Mesendoderm (in vitro differentiated cells): ENCODE results near the gene TMEM106C.

Experiments used
- DNase-seq: peaks from one replicate; pipeline ENCODE4 v3.0.0; 2013
- H2AK5ac ChIP-seq: 2 replicates; pipeline ENCODE4 v1.6.1; 2013; ENCODE audit warnings: low read length, inconsistent platforms
- H2BK120ac ChIP-seq: 2 replicates; pipeline ENCODE4 v1.6.1; 2013; ENCODE audit warnings: low read depth, mild to moderate bottlenecking, low read length, moderate library complexity, mixed read lengths
- H2BK15ac ChIP-seq: replicated peaks from 2 replicates; pipeline ENCODE4 v1.6.1; 2013; ENCODE audit warnings: low read depth, mild to moderate bottlenecking, moderate library complexity
- H2BK5ac ChIP-seq: 2 replicates; pipeline ENCODE4 v1.6.1; 2013; ENCODE audit warnings: low read length, inconsistent platforms
- H3K18ac ChIP-seq: 2 replicates; pipeline ENCODE4 v1.6.1; 2013; ENCODE audit warnings: mild to moderate bottlenecking, low read length, mixed read lengths
- H3K23ac ChIP-seq: one replicate; pipeline ENCODE4 v1.6.1; 2013; ENCODE audit warnings: low read length
- H3K27ac ChIP-seq: 2 replicates; pipeline ENCODE4 v1.5.1; 2013; ENCODE audit warnings: low read depth, mild to moderate bottlenecking, inconsistent platforms, low read length, moderate library complexity
- H3K27me3 ChIP-seq: 2 replicates; pipeline ENCODE4 v1.6.1; 2013; ENCODE audit warnings: low read length, control low read depth, mild to moderate bottlenecking, inconsistent platforms; ENCODE audit not compliant: insufficient read depth, poor library complexity
- H3K36me3 ChIP-seq: 2 replicates; pipeline ENCODE4 v1.6.1; 2013; ENCODE audit warnings: low read length, inconsistent platforms; ENCODE audit not compliant: control insufficient read depth, insufficient read depth
- H3K4ac ChIP-seq: one replicate; pipeline ENCODE4 v1.6.1; 2013; ENCODE audit warnings: low read depth, mild to moderate bottlenecking, low read length, moderate library complexity
- H3K4me1 ChIP-seq: 2 replicates; pipeline ENCODE4 v1.6.1; 2013; ENCODE audit warnings: low read depth, low read length, inconsistent platforms; ENCODE audit not compliant: control insufficient read depth
- H3K4me2 ChIP-seq: 2 replicates; pipeline ENCODE4 v1.6.1; 2013; ENCODE audit warnings: low read length
- H3K4me3 ChIP-seq: 2 replicates; pipeline ENCODE4 v1.5.1; 2013; ENCODE audit warnings: mild to moderate bottlenecking, low read length
- H3K56ac ChIP-seq: one replicate; pipeline ENCODE4 v1.6.1; 2013; ENCODE audit warnings: low read length
- H3K79me1 ChIP-seq: 2 replicates; pipeline ENCODE4 v1.6.1; 2013; ENCODE audit warnings: low read length, inconsistent platforms
- H3K79me2 ChIP-seq: 2 replicates; pipeline ENCODE4 v1.6.1; 2013; ENCODE audit warnings: mild to moderate bottlenecking, low read length; ENCODE audit not compliant: control insufficient read depth, insufficient read depth
- H3K9ac ChIP-seq: 2 replicates; pipeline ENCODE4 v1.6.1; 2013; ENCODE audit warnings: low read length, inconsistent platforms
- H4K5ac ChIP-seq: one replicate; pipeline ENCODE4 v1.6.1; 2013; ENCODE audit warnings: low read length
- H4K8ac ChIP-seq: one replicate; pipeline ENCODE4 v1.6.1; 2013; ENCODE audit warnings: low read depth, mild to moderate bottlenecking, control low read depth, low read length, moderate library complexity
- WGBS: extraction: QIAGEN DNeasy Blood & Tissue Kit; methylation state at CpG from one replicate; pipeline ENCODE4 v1.1.7; 2013; ENCODE audit warnings: low lambda C conversion rate, missing lambda C conversion rate; ENCODE audit not compliant: insufficient coverage; ENCODE audit errors: extremely low coverage; 5-methylcytosine and 5-hydroxymethylcytosine counted together

Gene TMEM106C

DNA sequence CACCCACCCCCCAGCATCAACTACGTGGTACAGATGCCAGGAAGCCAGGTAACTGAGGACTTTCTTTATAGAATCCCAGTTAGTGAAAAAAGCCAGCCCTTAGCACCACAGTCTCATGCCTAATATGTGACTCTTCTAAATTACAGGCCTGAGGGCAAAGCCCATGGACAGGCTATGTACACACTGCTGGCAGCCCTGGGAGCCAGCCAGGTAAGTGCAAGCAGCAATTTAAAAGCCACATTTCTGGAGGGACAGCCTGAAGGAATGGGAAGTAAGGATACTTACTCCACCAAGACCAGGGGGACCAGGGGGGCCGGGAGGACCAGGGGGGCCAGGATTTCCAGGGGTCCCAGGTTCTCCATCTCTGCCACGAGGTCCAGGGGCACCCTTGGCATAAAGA is 33.9 kb downstream of the TMEM106C start:
- Histone ChIP-seq H3K79me1 (no peaks in the 10 kb centered on the region), H2BK120ac (no peak overlapping the region), H3K27ac (no peak overlapping the region), H2AK5ac (no peak overlapping the region), H3K23ac (no peak overlapping the region), H3K27me3 (peaks cover 17% of the 10 kb centered on the region), H4K8ac (no peak overlapping the region), H2BK5ac (no peak overlapping the region), H3K18ac (no peak overlapping the region), H3K36me3 (no peaks in the 10 kb centered on the region), H3K9ac (no peak overlapping the region), H3K79me2 (no peaks in the 10 kb centered on the region), H3K56ac (no peak overlapping the region), H2BK15ac (no peak overlapping the region), H3K4me2 (no peak overlapping the region), H3K4me3 (no peak overlapping the region), H3K4me1 (no peaks in the 10 kb centered on the region), H4K5ac (no peak overlapping the region), H3K4ac (no peak overlapping the region)
- no CpG with 5 or more reads among the region's 3 CpGs for WGBS
- no peak for DNase-seq

DNA sequence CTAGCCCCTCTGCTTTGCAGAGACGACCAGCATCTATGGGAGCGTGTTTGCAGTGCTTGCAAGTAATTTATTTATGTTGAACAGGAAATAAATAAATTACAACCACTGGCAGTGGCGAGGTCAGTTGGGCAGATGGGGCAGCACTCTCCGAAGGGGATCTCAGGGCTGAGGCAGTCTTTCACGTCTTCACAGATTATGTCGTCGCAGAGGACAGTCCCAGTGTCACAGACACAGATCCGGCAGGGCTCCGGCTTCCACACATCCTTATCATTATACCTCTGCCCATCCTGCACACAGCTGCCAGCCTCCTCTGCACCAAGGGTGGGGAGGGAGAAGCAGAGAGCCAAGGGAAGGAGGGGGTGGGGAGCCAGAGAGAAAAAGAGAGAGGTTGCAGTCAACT is 36.4 kb downstream of the TMEM106C start:
- Histone ChIP-seq H3K79me2 (no peaks in the 10 kb centered on the region), H2AK5ac (no peak overlapping the region), H3K56ac (no peak overlapping the region), H3K79me1 (no peaks in the 10 kb centered on the region), H2BK120ac (no peak overlapping the region), H3K27me3 (peaks cover 36% of the 10 kb centered on the region), H3K4me3 (no peak overlapping the region), H3K4me1 (peaks cover under 1% of the 10 kb centered on the region), H2BK15ac (no peak overlapping the region), H3K9ac (no peak overlapping the region), H4K5ac (no peak overlapping the region), H3K18ac (no peak overlapping the region), H3K4me2 (no peak overlapping the region), H3K27ac (no peak overlapping the region), H3K36me3 (no peaks in the 10 kb centered on the region), H3K4ac (no peak overlapping the region), H3K23ac (no peak overlapping the region), H4K8ac (no peak overlapping the region), H2BK5ac (no peak overlapping the region)
- DNase-seq = no peak
- WGBS = no CpG with 5 or more reads among the region's 9 CpGs

DNA sequence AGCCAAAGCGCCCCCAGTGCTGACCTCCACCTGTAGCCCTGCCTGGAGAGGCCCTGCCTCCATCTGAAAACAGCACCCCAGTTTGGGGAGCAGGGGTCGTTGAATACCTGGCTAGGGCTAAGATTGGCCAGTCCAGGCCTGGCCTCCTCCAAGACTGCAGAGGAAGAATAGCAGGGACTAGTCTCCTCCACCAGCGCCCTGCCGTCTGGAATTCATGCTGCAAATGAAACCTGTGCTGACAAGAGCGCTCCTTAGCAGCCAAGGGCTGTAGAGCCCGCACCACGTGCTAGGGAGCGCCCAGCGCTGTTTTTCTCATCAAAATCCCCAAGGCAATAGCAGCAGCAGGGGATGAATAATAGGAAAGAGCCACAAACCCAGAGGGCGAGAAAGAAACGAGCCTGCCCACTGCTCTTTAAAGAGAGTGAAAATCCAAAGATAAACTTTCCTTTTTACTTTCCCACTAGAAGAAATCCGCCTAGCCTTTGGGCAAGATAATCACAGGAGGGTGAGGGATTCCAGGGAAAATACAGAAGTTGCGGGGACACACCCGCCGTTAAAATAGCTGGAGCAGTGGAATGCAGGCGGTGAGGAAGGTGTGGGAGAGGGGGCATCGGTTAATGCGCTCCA is 37.6 kb downstream of the TMEM106C start:
- no peak overlapping the region for H3K4ac ChIP-seq
- H4K5ac ChIP-seq = no peak overlapping the region
- WGBS = no CpG with 5 or more reads among the region's 18 CpGs
- peak overlapping the region; percentile 54 for H3K4me2 ChIP-seq
- H3K23ac ChIP-seq = no peak overlapping the region
- no peak overlapping the region for H3K9ac ChIP-seq
- no peak overlapping the region for H4K8ac ChIP-seq
- no peak overlapping the region for H2BK15ac ChIP-seq
- H3K18ac ChIP-seq = no peak overlapping the region
- H3K79me2 ChIP-seq = no peaks in the 10 kb centered on the region
- H2BK120ac ChIP-seq = no peak overlapping the region
- H3K36me3 ChIP-seq = no peaks in the 10 kb centered on the region
- DNase-seq = peak; percentile 90
- no peaks in the 10 kb centered on the region for H3K79me1 ChIP-seq
- peaks cover 42% of the 10 kb centered on the region for H3K27me3 ChIP-seq
- no peak overlapping the region for H3K27ac ChIP-seq
- no peak overlapping the region for H3K56ac ChIP-seq
- H2BK5ac ChIP-seq = no peak overlapping the region
- H3K4me3 ChIP-seq = no peak overlapping the region
- peaks cover 4% of the 10 kb centered on the region for H3K4me1 ChIP-seq
- no peak overlapping the region for H2AK5ac ChIP-seq

GRCh38 chr12:48001505-48002413 is 38.4 kb downstream of the TMEM106C start:
- H3K4me3 ChIP-seq = no peak overlapping the region
- H3K4me2 ChIP-seq = peak overlapping the region; percentile 54
- H4K5ac ChIP-seq = no peak overlapping the region
- no peak overlapping the region for H4K8ac ChIP-seq
- no peak overlapping the region for H2BK5ac ChIP-seq
- WGBS = no CpG with 5 or more reads among the region's 57 CpGs
- no peak overlapping the region for H3K9ac ChIP-seq
- DNase-seq = peak; percentile 56
- no peak overlapping the region for H3K23ac ChIP-seq
- no peaks in the 10 kb centered on the region for H3K79me2 ChIP-seq
- H3K4ac ChIP-seq = no peak overlapping the region
- no peak overlapping the region for H2AK5ac ChIP-seq
- peaks cover 48% of the 10 kb centered on the region for H3K27me3 ChIP-seq
- no peak overlapping the region for H3K18ac ChIP-seq
- H3K4me1 ChIP-seq = peaks cover 4% of the 10 kb centered on the region
- H2BK120ac ChIP-seq = no peak overlapping the region
- no peaks in the 10 kb centered on the region for H3K36me3 ChIP-seq
- H3K27ac ChIP-seq = no peak overlapping the region
- no peak overlapping the region for H3K56ac ChIP-seq
- no peak overlapping the region for H2BK15ac ChIP-seq
- no peaks in the 10 kb centered on the region for H3K79me1 ChIP-seq

DNA sequence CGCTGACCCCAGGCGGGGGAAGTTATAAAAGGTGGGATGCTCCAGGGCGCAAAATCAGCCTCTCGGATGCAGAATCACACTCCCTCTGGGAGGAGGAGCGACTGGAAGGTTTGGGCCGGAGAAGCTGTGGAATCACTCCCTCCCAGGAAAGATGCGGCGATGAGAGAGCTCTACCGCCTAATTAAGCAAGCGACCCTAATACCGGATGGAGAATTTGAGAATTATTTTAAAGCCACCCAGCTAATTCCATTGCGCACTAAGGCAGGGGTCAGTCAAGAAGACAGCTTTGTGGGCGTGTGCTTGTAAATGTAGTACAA is 39.0 kb downstream of the TMEM106C start:
- H3K4ac ChIP-seq = no peak overlapping the region
- H3K56ac ChIP-seq = no peak overlapping the region
- H3K36me3 ChIP-seq = no peaks in the 10 kb centered on the region
- H3K27ac ChIP-seq = no peak overlapping the region
- no peak overlapping the region for H2AK5ac ChIP-seq
- no peak overlapping the region for H2BK5ac ChIP-seq
- peak; percentile 39 for DNase-seq
- H3K79me1 ChIP-seq = no peaks in the 10 kb centered on the region
- H3K4me3 ChIP-seq = no peak overlapping the region
- no peak overlapping the region for H3K9ac ChIP-seq
- no peak overlapping the region for H4K5ac ChIP-seq
- peak overlapping the region; percentile 54 for H3K4me2 ChIP-seq
- H3K27me3 ChIP-seq = peaks cover 53% of the 10 kb centered on the region
- WGBS = no CpG with 5 or more reads among the region's 13 CpGs
- H3K79me2 ChIP-seq = no peaks in the 10 kb centered on the region
- H3K18ac ChIP-seq = no peak overlapping the region
- H3K23ac ChIP-seq = no peak overlapping the region
- no peak overlapping the region for H4K8ac ChIP-seq
- peaks cover 4% of the 10 kb centered on the region for H3K4me1 ChIP-seq
- no peak overlapping the region for H2BK120ac ChIP-seq
- no peak overlapping the region for H2BK15ac ChIP-seq
